Fibroblast of mammary gland (primary cell): ENCODE data around the gene FERD3L.
"Not testable (repeated sequence)": the region's sequence is repeated elsewhere in the genome, so short reads cannot be mapped to it uniquely, and the experiment has no call there.

Source experiments
- DNase-seq: peaks from one replicate; pipeline ENCODE4 v3.0.0-alpha.2; 2010; ENCODE audit warnings: low read depth
- H3K4me3 ChIP-seq: 2 replicates; pipeline ENCODE4 v1.5.1; 2011; ENCODE audit warnings: low read depth, mild to moderate bottlenecking, low read length, moderate library complexity; ENCODE audit not compliant: control insufficient read depth
- CTCF ChIP-seq: conservative IDR thresholded peaks from 2 replicates; pipeline ENCODE4 v1.5.1; 2011; ENCODE audit warnings: low read depth, low read length, inconsistent platforms; ENCODE audit not compliant: control insufficient read depth, insufficient read depth

The FERD3L gene

GRCh38 chr7:19144661-19145433 is at the start of gene FERD3L:
TSS of gene FERD3L (minus strand) at chr7:19145421. CDS start at chr7:19145362, 59 bp downstream.
- H3K4me3 ChIP-seq = peak within 1 kb of the TSS; percentile 27
- TF ChIP-seq CTCF = no peak
- no peak for DNase-seq

DNA sequence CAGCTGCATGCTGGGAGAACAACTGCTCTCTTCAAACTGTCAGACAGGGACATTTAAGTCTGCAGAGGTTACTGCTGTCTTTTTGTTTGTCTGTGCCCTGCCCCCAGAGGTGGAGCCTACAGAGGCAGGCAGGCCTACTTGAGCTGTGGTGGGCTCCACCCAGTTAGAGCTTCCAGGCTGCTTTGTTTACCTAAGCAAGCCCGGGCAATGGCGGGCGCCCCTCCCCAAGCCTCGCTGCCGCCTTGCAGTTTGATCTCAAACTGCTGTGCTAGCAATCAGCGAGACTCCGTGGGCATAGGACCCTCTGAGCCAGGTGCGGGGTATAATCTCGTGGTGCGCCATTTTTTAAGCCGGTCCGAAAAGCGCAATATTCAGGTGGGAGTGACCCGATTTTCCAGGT is 49.2 kb upstream of the FERD3L start:
- H3K4me3 ChIP-seq, DNase-seq: not testable (repeated sequence)

DNA sequence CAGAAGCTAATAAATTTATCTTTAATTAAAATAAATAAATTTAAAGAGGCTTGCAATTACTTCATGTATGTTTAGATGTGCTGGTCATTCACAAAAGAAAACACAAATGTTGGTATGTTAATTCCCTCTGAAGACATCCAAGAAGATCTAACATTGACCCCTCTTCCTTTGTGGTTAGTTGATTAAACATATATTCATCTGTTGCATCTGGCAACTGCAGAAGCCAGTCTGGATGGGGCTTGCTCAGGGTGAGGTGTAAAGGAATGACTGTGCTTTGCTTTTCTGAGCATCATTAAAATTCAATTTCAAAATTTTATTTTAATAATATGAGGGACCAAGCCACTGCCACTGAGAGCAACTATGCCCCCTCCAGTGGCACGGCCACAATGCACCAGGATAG is 36.4 kb upstream of the FERD3L start:
- DNase-seq = peak; percentile 14
- TF ChIP-seq CTCF = no peak
- no peak overlapping the region for H3K4me3 ChIP-seq

DNA sequence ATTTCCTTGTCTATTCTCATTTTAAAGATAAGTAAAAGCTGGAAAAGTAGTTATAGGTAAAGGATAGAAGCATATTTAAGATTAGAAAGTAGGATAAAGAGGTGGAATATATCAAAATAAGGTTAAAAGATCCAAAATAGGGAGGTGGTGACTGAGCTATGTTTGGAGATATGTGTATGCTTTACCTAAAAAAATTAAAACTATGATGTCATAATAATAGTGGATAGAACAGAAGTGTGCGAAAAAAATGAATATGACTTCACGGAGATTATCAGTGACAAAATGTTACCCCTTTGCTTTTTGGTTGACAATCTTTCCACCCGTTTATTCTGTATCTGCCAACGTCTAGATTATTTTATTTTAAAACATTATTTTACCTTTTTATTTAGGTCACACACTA is 33.4 kb upstream of the FERD3L start:
- no peak for TF ChIP-seq CTCF
- H3K4me3 ChIP-seq = no peak overlapping the region
- no peak for DNase-seq

GRCh38 chr7:19177269-19177668 is 32.0 kb upstream of the FERD3L start:
- no peak for TF ChIP-seq CTCF
- no peak for DNase-seq
- no peak overlapping the region for H3K4me3 ChIP-seq

DNA sequence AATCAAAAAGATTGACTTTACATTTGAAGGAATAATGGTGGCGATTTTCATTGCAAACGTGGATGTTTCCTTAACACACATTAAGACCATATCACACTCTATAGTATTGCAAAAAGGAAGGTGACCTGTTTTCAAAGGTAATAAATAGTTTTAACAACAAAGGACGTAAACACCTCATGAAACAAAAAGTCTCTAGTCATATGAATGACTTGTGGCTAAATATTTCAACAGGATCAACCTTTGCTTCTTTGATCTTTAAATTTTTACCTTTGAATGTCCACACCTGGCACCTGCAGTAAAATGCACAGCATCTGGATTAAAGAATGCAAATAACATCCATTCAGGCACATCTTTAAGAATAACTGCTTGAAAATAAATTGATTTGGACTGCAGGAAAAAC is 30.0 kb upstream of the FERD3L start:
- DNase-seq = no peak
- no peak overlapping the region for H3K4me3 ChIP-seq
- TF ChIP-seq CTCF = no peak

DNA sequence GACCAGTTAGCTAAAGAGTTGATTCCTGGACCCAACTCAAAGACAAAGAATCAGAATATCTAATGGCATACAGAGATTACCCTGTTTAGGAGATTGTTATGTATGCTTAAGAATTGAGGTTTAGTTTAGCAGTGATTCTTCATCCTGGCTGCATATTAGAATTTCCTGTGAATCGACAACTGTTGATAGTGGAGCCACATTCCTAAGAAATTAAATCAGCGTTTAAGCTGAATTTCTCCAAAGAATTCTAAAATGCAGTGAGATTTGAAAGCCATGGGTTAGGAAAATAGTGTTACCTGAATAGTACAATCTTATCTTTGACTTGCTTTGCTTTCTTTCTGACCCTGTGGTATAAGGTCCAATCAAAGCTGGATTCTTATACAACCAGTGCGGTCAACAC is 16.4 kb upstream of the FERD3L start:
- no peak for TF ChIP-seq CTCF
- no peak for DNase-seq
- no peak overlapping the region for H3K4me3 ChIP-seq
